ENCODE data around the gene TMEM132D. TPM values are rescaled to one million over a fixed set of nuclear protein-coding genes. Genes with fewer than 3 reads are reported as not detected.

Gene TMEM132D
- total RNA-seq, 2 donors from 2014 or later: under 0.01 to 0.26 TPM

DNA sequence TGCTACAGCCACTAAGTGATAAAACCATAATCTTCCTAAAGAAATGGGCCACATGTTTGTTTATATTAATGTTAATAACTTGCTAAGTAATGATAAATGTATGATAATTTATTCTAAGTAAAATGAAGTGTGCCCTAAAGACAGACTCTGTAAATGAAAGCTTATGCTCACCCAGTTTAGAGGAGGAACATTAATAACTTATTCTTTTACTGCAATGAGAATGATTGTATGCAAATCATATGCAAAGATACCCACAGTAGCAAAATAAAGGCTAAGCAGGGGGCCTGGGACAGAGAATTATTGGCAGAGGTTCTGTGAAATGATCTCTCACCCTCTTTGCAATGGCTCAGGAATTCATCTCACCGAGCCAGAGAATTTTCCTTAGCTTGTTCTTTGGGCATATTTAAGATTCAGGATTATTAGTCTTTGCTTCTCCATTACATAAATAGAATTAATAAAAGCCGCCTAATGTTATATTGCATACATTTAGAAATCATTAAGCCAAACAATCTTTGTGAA is 75.9 kb downstream of the TMEM132D start:
- Histone ChIP-seq H3K4me3 (no peak overlapping the region), H3K27me3 (no peaks in the 10 kb centered on the region), H3K36me3 (replicated peaks in 1 of 2; ENCODE audit: insufficient read depth in 1 of 2, low read depth in 2 of 2) (no peaks in the 10 kb centered on the region), H3K4me1 (no peaks in the 10 kb centered on the region), H3K9me3 (no peaks in the 10 kb centered on the region), H3K27ac (no peak overlapping the region)
- DNase-seq (no peak), ATAC-seq (no peak)
- intact Hi-C loops (cut with DNase I): no loop called here
- WGBS, 2 donors: 38 to 49% methylated on average over 2 of the region's 2 CpGs
- TF ChIP-seq POLR2A (IDR thresholded peaks at IDR 0.05): no peak
- TF ChIP-seq, protein P1, sequence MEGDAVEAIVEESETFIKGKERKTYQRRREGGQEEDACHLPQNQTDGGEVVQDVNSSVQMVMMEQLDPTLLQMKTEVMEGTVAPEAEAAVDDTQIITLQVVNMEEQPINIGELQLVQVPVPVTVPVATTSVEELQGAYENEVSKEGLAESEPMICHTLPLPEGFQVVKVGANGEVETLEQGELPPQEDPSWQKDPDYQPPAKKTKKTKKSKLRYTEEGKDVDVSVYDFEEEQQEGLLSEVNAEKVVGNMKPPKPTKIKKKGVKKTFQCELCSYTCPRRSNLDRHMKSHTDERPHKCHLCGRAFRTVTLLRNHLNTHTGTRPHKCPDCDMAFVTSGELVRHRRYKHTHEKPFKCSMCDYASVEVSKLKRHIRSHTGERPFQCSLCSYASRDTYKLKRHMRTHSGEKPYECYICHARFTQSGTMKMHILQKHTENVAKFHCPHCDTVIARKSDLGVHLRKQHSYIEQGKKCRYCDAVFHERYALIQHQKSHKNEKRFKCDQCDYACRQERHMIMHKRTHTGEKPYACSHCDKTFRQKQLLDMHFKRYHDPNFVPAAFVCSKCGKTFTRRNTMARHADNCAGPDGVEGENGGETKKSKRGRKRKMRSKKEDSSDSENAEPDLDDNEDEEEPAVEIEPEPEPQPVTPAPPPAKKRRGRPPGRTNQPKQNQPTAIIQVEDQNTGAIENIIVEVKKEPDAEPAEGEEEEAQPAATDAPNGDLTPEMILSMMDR (IDR thresholded peaks at IDR 0.05): no peak

DNA sequence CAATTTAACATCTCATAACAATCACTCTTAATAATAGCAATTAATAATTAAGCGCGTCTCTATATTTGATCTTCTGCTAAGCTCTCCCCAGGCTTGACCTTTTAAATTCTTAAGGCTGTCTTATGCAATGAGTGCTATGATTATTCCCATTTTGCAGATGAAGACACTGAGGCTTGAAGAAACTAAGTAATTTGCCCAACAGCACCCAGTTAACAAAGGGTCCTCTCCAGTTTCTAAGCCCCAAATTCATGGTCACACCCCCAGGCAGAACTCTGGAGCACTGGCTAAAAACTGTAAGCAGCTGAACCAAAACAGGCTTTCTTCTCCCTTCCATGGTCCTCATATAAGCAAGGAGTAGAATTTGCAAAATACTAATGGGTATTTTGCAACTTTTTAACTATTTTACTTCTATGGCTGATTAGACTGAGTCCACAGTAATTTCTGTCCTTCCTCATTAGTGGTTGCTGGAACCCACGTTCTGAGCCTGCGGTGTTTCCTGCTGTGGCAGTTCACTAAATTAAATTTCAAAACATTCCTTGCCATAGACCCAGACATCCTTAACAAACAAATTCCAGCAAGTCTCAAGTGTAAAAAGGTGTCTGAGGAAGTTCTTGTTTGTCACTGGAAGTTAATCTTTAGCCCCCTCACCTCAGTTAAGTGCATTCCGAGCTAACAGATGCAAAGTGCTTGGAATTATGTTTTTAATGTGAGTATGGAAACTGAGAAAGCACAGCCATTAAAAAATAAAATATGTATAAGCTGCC is 76.5 kb downstream of the TMEM132D start:
- ATAC-seq (no peak), DNase-seq (no peak)
- H3K4me3 ChIP-seq: no peak overlapping the region
- no peaks in the 10 kb centered on the region for H3K36me3 ChIP-seq (replicated peaks in 1 of 2; ENCODE audit: insufficient read depth in 1 of 2, low read depth in 2 of 2)
- no peaks in the 10 kb centered on the region for H3K27me3 ChIP-seq
- H3K9me3 ChIP-seq: no peaks in the 10 kb centered on the region
- 39 to 43% methylated on average over 5 of the region's 5 CpGs for WGBS, 2 donors
- no peak for TF ChIP-seq POLR2A (IDR thresholded peaks at IDR 0.05)
- TF ChIP-seq, protein P1 (IDR thresholded peaks at IDR 0.05): no peak
- no peaks in the 10 kb centered on the region for H3K4me1 ChIP-seq
- intact Hi-C loops (cut with DNase I): no loop called here
- no peak overlapping the region for H3K27ac ChIP-seq

DNA sequence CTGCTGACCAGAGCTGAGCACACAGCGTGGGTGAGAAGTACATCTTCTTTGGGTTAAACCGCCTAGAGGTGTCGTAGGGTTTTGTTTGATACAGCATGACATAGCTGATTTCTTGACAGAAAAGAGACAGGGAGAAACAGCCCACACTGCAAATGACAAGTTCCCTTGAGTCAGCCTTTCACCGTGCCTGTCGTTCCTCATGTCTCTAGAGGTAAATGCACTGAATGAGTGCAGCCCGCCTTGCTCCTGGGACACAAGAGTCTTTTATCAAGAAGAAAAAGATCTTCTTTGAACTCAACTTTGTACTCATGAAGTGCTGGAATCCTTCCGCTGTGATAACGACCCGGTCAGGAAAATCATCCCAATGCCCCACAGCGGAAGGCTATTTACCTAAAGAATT is 77.6 kb downstream of the TMEM132D start:
- Histone ChIP-seq H3K4me3 (no peak overlapping the region), H3K27ac (no peak overlapping the region), H3K27me3 (no peaks in the 10 kb centered on the region), H3K9me3 (no peaks in the 10 kb centered on the region), H3K36me3 (replicated peaks in 1 of 2; ENCODE audit: insufficient read depth in 1 of 2, low read depth in 2 of 2) (no peaks in the 10 kb centered on the region), H3K4me1 (no peaks in the 10 kb centered on the region)
- WGBS, 2 donors: 28 to 33% methylated on average over 10 of the region's 10 CpGs
- TF ChIP-seq POLR2A (IDR thresholded peaks at IDR 0.05): no peak
- TF ChIP-seq, protein P1 (IDR thresholded peaks at IDR 0.05): no peak
- intact Hi-C loops (cut with DNase I): no loop called here
- ATAC-seq (no peak), DNase-seq (no peak)

DNA sequence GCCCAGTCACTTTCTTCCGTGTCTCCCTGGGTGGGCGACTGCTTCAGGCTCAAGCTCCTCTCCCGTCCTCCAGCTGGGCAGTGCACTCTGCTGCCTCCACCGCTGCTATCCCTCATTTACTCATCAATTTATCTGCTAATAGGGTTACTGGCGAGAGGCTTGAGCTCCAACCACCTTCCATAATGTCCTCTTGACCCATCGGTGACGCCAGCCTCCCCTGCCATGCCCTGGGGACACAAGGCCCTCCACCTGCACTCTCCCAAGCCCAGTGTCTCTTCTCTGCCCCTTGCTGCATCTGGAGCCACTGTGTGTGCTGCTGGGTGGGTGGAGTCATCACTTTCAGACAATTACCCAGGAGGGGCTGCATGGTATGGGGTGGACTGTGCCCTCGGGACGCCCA is 78.5 kb downstream of the TMEM132D start:
- H3K4me1 ChIP-seq: no peaks in the 10 kb centered on the region
- TF ChIP-seq POLR2A (IDR thresholded peaks at IDR 0.05): no peak
- TF ChIP-seq, protein P1 (IDR thresholded peaks at IDR 0.05): no peak
- ATAC-seq: no peak
- no peaks in the 10 kb centered on the region for H3K27me3 ChIP-seq
- no peaks in the 10 kb centered on the region for H3K9me3 ChIP-seq
- no peak for DNase-seq
- no peak overlapping the region for H3K4me3 ChIP-seq
- no peak overlapping the region for H3K27ac ChIP-seq
- intact Hi-C loops (cut with DNase I): no loop called here
- H3K36me3 ChIP-seq (replicated peaks in 1 of 2; ENCODE audit: insufficient read depth in 1 of 2, low read depth in 2 of 2): no peaks in the 10 kb centered on the region
- WGBS, 2 donors: 44 to 50% methylated on average over 9 of the region's 9 CpGs

DNA sequence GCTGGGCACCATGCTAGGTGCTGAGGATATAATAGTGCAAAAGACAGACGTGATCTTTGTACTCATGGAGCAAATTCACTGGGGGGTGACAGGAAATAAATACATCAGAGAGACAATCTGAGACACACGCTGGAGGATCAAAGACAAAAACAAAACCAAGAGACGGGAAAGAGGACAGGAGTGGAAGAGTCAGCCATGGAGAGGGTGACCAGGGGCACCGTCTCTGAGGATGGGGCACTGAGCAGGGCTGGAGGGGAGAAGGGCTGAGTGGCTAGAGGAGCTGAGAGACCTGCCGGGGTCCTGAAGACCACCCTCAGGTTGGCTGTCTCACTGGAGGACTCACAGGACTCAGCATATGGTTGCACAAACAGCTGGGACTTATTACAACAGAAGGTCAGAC is 81.9 kb downstream of the TMEM132D start:
- TF ChIP-seq POLR2A (IDR thresholded peaks at IDR 0.05): no peak
- TF ChIP-seq, protein P1 (IDR thresholded peaks at IDR 0.05): no peak
- ATAC-seq: no peak

More for the DNA sequence above, 81.9 kb downstream of the TMEM132D start:
- no peaks in the 10 kb centered on the region for H3K27me3 ChIP-seq
- no peak overlapping the region for H3K4me3 ChIP-seq
- no peaks in the 10 kb centered on the region for H3K4me1 ChIP-seq
- DNase-seq: no peak
- no peaks in the 10 kb centered on the region for H3K9me3 ChIP-seq
- no peaks in the 10 kb centered on the region for H3K36me3 ChIP-seq (replicated peaks in 1 of 2; ENCODE audit: insufficient read depth in 1 of 2, low read depth in 2 of 2)
- 47 to 50% methylated on average over 5 of the region's 5 CpGs for WGBS, 2 donors
- intact Hi-C loops (cut with DNase I): no loop called here
- no peak overlapping the region for H3K27ac ChIP-seq

Measured in body of pancreas (tissue), 4 donors.